Ramos (cell line): ENCODE results near the gene SOCS4.
"Not testable (repeated sequence)": the region's sequence is repeated elsewhere in the genome, so short reads cannot be mapped to it uniquely, and the experiment has no call there.

Experiments
- in situ Hi-C: fragments of 300-500 bp; cut with MboI; formaldehyde crosslinking; loops from one replicate; pipeline ENCODE4 v1.14.3; 2022; ENCODE audit warnings: low sequenced_read_pairs; ENCODE audit not compliant: unreplicated experiment

The SOCS4 gene, protein sequence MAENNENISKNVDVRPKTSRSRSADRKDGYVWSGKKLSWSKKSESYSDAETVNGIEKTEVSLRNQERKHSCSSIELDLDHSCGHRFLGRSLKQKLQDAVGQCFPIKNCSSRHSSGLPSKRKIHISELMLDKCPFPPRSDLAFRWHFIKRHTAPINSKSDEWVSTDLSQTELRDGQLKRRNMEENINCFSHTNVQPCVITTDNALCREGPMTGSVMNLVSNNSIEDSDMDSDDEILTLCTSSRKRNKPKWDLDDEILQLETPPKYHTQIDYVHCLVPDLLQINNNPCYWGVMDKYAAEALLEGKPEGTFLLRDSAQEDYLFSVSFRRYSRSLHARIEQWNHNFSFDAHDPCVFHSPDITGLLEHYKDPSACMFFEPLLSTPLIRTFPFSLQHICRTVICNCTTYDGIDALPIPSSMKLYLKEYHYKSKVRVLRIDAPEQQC

DNA sequence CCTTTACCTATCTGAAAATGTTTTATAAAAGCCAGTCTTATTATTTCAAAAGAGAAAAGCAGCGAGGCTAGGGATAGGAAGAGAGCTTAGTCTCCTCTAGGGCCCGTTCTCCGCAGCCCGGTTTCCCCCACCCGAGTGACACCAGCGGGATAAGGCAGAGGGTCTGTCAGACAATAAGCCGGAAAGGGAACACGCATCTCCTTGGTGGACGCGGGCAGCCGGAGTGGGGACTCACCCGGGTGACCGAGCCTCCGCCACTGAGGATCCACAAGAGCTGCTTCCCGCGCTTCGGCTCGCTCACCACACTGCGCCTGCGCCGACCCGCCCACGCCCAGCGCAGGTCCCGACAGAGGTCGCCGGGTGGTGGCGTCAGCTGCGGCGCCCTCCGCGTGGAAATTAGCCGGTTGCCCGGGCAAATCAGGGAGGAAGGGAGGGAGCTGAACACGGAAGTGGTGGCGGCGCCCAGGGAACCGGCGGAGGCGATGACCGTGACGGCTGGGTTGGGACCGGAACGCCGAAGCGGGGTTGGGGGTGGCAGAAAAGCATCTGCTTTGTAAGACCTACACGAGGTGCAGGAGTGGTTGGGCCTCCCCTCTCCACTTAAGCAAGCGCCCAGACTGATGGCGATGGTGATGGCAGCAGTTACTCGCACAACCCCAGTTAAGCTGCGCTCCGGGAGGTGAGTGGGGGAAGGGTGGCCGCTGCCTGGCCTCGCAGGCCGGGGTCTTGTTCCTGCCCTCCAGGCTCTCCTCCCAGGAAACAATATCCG lies at the start of gene SOCS4, which contains the start of gene WDHD1:
SOCS4 (plus strand) TSS at position 444 of the 769 bp plus-strand sequence. CDS start 15,806 bp downstream, outside the sequence.
WDHD1 (minus strand) TSS at position 307 of the 769 bp plus-strand sequence. CDS start 312 bp downstream, outside the sequence.
- in situ Hi-C loops = no loop called here

DNA sequence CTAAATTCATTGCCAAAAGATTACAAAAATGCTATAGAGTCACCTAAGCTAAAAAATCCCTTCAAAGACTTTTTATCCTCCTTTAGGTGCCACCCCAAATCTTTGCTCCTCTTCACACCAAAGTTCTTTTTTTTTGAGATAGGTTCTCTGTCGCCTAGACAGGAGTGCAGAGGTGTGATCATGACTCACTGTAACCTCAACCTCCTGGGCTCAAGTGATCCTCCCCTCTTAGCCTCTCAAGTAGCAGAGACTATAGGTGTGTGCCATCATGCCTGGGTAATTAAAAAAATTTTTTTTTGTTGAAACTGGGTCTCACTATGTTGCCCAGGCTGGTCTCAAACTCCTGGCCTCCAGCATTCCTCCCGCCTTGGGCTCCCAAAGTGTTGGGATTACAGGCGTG lies 48.0 kb upstream of the SOCS4 start:
- in situ Hi-C loops = no loop called here

DNA sequence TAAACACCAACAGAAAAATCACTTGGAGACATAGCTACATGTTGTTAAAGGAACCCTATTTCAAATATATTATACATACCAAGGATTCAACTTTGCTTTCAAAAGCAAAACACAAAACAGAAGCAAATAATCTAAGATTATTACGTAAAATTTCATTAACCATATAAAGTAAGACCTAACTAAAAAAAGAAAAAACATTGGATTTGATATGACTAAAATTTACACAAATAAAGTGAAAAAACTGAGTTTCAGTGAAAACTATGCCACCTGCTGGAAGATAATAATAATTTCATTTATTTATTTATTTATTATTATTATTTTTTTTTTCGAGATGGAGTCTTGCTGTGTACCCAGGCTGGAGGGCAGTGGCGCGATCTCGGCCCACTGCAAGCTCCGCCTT lies 45.3 kb upstream of the SOCS4 start:
- in situ Hi-C loops = no loop called here

DNA sequence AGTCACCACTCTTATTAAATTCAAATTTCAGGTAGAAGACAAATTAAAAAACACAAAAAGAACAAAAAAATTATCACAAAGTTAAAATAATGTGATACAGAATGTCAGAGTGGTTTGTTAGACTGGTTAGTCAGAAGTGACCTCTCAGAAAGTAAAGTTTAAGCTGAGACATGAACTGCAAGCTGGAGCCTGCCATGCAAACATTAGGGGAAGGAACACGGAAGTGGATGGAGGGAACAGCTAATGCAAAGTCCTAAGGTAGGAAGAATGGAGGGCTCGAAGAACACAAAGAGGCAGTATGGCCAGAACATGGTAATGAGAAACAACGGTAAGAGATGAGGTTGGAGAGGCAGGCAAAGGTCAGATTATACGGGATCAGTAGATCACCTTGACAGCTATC lies 41.9 kb upstream of the SOCS4 start:
- in situ Hi-C loops = no loop called here

DNA sequence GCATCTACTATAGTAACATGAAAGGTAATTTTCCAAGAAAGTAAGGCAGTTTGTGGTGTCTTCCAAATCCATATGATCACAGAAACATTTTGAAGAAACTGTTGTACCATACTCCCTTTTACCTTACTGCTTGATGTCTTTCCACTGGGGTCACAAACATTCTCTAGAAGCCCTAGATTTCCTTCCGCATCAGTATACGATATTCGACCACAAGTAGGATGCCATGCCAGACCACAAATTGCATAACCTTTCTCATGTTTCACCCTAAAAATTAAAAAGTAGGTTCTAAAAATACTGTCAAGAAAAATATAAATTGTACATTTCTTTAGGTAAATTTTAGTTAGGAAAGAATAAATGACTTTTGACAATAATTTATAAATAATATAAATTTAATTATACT lies 26.7 kb upstream of the SOCS4 start:
- in situ Hi-C loops = no loop called here

DNA sequence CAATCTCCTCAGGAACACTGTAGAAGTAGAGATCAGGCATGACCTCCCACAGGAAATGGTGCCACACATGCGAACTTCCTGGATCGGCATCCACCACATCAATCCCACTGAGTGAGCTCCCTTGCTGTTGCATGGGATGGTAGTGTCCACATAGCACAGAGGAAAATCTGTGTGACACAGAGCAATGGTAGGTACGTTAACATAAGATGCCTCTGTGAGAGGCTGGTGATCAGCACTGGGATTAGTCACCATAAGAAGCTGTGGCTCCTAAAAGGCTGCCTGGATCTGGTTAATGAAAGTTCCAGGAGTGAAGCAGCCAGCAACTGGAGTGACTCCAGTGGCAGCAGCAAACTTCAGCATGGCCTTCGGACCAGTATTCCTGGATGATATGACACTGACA lies 22.0 kb upstream of the SOCS4 start:
- in situ Hi-C loops = no loop called here

DNA sequence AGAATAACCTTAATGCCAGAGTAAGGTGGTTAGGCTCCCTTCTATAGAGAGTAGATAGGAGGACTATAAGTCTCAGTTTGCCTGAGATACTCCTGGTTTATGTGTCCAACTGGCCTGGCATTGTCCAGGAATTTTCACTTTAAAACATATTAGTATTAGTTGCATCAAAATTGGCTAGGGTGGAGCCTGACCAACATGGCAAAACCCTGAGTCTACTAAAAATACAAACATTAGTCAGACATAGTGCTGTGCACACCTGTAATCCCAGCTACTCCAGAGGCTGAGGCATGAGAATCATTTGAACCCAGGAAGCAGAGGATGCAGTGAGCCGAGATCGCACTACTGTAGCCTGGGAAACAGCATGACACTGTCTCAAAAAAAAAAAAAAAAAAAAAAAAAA lies 12.0 kb upstream of the SOCS4 start:
- in situ Hi-C loops = no loop called here

DNA sequence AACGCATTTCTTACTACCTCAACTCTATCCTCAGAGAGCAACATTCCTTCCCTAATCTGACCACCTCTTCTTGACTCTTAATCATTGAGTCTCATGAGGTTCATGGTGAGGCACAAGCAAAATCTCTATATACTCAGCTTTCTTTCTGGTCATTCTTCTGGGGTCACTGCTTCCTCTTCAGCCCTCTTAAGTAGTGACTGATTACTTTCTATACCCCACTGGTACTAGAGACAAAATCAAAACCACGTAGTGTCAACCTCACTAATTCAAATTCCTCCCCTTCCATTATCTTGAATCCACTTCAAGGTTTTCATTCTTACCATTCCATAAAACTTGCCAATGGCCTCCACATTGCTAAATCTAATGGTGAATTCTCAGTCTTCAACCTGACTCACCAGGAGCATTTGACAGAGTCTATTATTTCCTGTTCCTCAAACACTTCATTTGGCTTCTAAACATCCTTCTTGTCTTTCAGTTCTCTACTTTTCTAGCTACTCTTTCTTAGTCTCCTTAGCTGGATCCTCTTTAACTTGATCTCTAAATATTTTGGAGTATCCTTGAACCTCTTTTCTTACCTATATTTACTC lies 7.0 kb upstream of the SOCS4 start:
- in situ Hi-C loops = no loop called here

DNA sequence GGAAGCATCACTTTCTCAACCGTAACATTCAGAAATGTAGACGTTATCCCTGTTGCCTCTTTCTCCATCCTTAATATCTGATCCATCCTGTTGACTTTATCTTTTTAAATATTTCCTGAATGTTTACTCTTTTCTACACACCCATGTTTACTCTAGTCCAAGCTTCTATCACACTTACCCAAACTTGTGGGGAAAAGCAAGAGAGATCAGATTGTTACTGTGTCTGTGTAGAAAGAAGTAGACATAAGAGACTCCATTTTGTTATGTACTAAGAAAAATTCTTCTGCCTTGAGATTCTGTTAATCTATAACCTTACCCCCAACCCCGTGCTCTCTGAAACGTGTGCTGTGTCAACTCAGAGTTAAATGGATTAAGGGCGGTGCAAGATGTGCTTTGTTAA lies 2.7 kb upstream of the SOCS4 start:
- in situ Hi-C loops = not testable (repeated sequence)

DNA sequence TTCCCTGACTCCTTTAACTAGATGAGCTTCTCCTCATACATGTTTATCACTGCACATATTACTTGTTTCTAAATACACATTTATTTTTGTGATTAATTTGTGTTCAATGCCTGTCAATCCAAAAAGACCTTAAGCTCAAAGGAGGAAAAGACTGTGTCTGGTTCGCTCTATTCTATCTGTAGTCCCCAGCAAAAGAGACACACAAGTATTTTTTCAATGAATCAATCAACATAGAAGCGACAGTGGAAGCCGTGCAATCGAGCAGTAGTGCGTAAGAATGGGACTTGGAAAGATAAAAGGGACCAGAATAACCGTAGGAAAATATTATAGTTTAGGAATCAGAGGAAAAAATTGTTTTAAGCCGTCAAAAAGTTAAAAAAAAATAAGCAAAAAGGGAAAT lies 1.1 kb upstream of the SOCS4 start:
- in situ Hi-C loops = no loop called here

DNA sequence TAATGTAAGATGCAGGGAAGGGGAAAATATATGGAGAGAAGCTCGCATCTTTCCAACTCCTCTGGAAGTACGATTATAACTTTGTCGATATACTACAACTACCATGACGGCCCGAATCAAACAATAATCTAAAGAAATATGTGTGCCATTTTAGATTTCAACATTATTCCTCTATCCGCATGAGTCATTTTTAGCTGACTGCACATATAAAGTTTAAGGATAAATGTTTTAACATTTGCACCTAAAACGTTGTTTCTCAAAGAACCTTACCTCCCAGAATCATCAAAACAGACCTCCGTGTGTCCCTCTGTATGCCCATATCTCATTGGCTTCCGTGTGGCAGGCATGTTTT lies 619 bp upstream of the SOCS4 start:
- in situ Hi-C loops = no loop called here

DNA sequence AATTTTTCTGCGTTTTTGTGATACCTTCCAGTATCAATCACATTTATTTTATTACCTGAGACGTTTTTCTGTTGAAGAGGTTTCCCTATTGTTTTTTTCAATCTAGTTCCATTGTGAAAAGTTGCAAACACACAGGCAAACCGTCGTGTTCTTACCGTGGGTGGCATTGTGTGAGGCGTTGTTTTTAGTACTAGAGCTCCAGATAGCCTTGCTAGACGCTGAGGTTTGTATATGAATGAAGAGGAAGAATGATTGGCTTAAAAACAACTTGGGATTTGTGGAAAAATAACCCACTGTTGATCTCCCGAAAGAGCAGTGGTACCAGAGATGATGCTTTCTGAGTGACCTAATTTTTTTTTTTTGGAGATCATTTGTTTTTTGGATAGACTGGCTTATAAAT lies 1.0 kb downstream of the SOCS4 start:
- in situ Hi-C loops = no loop called here

DNA sequence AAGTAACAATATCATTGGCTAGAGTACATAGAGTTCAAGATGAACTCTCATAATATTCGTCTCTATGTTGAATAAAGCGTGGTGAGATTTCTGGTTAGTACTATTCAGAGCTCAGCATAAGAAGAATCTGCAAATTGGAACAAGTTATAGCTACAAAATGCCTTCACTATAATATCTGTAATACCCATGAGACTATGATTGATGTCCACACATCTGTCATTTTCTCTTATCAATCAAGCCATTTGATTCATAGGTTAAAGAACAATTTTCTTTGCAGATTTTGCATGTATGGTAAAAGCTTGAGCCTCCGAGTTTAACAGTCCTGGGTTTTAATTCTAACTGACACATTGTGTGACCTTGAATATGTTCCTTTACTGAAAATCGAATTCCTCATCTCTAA lies 1.4 kb downstream of the SOCS4 start:
- in situ Hi-C loops = no loop called here

DNA sequence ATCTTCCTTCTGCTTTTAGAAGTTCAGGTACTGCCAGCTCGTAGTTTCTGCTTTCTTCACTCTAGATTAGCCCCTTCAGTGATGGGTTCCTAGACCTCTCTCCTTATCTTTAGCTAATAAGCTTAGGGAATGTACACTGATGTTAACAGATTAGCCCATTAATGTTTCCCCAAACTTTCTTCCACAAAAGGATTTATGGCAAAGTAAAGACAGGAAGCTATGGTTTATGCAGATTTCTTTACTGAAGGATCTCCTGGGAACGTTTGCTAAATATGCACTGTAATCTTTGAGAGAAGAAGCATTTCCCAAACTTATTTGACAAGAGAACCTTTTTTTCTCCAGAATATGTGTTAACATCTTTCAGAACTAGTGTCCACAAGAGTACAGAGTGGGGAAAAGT lies 4.2 kb downstream of the SOCS4 start:
- in situ Hi-C loops = no loop called here

DNA sequence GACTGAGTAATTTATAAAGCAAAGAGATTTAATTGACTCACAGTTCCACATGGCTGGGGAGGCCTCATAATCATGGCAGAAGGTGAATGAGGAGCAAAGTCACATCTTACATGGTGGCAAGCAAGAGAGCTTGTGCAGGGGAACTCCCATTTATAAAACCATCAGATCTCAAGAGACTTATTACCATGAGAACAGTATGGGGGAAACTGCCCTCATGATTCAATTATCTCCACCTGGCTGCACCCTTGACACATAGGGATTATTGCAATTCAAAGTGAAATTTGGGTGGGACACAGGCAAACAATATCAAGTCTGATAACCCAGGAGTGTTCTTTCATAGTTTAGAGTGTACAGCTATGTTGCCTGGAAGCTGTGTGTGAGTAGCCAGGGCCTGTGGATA lies 11.0 kb downstream of the SOCS4 start:
- in situ Hi-C loops = not testable (repeated sequence)

DNA sequence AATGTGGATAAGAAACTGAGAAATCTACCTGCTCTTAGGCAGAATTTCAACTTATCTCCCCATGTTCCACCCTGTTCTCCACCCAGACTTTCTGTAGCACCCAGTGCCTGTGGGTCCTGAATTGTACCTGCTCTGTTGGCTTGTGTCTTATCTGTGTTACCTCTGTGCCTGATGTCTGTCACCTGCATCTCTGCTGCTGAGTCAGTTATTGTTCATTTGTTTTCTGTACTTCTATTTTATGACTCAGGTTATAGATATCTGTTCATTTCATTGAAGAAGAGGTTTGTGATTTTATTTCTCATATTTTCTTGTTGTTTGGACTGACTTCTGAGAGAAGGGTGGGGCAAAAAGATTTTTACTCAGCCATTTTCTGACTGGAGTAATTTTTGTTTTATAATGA lies 11.7 kb downstream of the SOCS4 start:
- in situ Hi-C loops = no loop called here

DNA sequence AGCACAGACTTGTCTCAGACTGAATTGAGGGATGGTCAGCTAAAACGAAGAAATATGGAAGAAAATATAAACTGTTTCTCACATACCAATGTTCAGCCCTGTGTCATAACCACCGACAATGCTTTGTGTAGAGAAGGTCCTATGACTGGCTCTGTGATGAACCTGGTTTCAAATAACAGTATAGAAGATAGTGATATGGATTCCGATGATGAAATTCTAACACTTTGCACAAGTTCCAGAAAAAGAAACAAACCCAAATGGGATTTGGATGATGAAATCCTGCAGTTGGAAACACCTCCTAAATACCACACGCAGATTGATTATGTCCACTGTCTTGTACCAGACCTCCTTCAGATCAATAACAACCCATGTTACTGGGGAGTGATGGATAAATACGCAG lies 16.5 kb downstream of the SOCS4 start:
- in situ Hi-C loops = no loop called here

DNA sequence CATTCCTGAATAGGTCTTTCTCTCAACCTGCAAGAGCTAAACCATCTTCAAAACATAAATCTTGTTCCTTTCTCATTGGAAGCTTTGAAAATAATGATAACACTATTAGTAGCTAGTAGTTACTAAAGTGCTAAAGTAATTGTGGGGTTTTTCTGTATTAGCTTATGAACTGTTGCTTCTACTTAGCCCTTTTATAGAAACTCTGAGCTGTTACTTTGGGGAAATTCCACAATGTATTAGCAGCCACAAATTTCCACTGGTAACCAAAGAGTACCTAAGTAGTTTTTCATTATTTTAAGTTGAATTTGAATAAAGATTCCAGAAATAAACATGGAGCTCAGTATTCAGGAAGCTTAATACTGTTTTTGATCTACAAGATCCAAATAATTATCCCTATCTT lies 18.1 kb downstream of the SOCS4 start:
- in situ Hi-C loops = no loop called here

DNA sequence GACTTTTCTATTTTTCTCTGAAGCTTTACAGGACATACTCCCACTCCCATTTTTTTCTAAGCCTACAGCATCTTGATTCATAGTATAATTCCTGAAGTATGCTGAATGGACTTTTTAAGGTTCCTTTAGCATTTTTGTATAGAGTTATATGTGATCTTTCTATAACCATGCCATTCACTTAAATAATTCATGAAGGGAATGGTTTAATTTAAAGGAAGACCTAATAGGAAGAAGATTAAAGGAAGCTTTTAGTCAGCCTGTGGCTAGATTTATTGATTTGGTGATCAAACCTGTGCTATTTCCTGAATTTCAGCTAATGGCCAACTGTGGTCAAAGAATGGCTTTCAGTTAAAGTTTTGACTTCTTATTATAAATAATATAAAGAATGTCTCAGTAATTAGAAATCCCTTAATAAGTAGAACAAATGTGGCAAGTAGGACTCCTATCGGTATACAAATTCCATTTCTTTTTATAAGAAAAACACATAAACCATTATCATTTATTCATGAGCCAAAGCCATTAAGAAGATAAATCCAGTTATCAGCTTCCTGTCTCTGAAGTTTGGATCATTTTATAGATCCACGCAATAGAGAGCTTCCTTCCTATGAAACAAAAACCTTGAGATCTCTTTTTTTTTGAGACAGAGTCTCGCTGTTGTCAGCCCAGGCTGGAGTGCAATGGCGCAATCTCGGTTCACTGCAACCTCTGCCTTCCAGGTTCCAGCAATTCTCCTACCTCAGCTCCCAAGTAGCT lies 20.4 kb downstream of the SOCS4 start:
- in situ Hi-C loops = no loop called here

DNA sequence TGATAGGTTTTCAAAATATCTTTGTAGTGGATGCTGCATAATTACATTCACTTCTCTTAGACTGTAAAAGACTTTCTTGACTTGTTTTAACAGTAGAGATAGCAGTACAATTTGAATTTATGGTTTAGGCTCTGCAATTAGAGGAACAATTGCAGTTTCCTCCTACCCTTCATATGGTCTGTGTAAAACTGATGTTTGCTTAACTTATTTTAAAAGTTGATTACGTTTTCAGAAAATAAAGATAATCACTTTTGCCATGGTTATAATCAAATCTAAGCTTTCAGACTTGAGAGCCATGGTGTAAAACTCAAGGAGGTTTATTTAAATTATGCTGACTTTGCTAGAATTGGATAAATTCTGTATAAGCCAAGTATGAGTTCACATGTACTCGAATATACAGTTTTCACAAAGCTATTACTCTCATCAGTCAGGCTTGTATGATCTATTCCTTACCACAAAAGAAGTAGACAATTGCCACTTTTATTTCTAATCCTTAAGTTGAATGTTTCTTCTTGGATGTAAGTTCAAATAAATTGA lies 21.9 kb downstream of the SOCS4 start:
- in situ Hi-C loops = no loop called here

DNA sequence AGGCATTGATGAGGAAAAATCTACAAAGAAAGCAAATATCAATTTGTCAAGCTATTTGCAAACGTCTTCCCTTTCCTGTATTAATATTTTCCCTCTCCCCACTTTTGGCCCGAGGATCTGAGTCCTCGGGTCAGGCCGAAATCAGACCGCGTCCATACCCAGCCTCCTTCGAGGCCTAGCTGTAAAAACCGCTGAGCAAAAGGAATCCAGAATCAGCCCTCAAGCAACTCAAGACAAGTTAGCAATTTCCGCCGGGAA lies 24.1 kb downstream of the SOCS4 start:
- in situ Hi-C loops = no loop called here
